ENCODE measurements around the gene CMTM6. TPM values are rescaled to one million over a fixed set of nuclear protein-coding genes. Genes with fewer than 3 reads are reported as not detected.
"Not testable (repeated sequence)": the region's sequence is repeated elsewhere in the genome, so short reads cannot be mapped to it uniquely, and the experiment has no call there.

Gene CMTM6
- total and polyA plus RNA-seq, 7 donors = 19.9 to 82.0 (median 37.7) TPM

DNA sequence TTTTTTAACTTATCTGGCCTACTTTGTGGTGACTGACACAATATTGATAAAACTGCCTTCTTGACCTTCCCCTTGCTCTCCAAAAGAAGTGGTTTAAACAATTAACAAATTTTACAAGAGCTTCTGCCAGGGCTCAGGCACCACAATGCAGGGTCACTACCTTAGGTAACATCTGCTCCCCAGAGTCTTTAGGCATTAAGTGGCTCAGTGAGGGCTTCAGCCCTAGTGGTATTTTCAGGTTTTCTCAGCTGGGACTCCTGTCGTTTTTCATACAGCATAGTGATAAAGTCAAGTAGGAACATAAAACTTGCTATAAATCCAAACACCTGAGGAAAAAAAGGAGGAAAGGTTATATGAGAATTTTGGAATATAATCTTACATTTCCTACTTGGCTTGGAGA lies 18.9 kb downstream of the CMTM6 start:
- Histone ChIP-seq H3K27ac (no peak overlapping the region), H3K4me1 (no peaks in the 10 kb centered on the region), H3K4me3 (no peak overlapping the region), H3K36me3 (peaks cover 0 to 46% (median 0%) of the 10 kb centered on the region in 4 donors), H3K27me3 (no peaks in the 10 kb centered on the region), H3K9me3 (no peaks in the 10 kb centered on the region)
- intact Hi-C loops (cut with DNase I) = no loop called here
- no peak for DNase-seq
- TF ChIP-seq CTCF (IDR thresholded peaks at IDR 0.05) (no peak), POLR2AphosphoS5 (IDR thresholded peaks at IDR 0.05) (no peak), POLR2A (IDR thresholded peaks at IDR 0.05) (no peak), EP300 (IDR thresholded peaks at IDR 0.05) (no peak)
- WGBS, 2 donors = 37 to 63% methylated on average over 1 of the region's 1 CpG

- WGBS, 2 donors = 82 to 92% methylated on average over 1 of the region's 1 CpG
- intact Hi-C loops (cut with DNase I) = no loop called here
- no peak for DNase-seq
- no peaks in the 10 kb centered on the region for H3K9me3 ChIP-seq
- H3K27ac ChIP-seq = no peak overlapping the region
- H3K36me3 ChIP-seq = peaks cover 0 to 42% (median 0%) of the 10 kb centered on the region in 4 donors
- no peak overlapping the region for H3K4me3 ChIP-seq
- no peaks in the 10 kb centered on the region for H3K27me3 ChIP-seq
- H3K4me1 ChIP-seq = no peaks in the 10 kb centered on the region
- no peak for TF ChIP-seq CTCF (IDR thresholded peaks at IDR 0.05)
Measured at GRCh38 chr3:32482693-32483092, 20.0 kb downstream of the CMTM6 start.

- intact Hi-C loops (cut with DNase I) = no loop called here
- Histone ChIP-seq H3K4me3 (no peak overlapping the region), H3K4me1 (no peaks in the 10 kb centered on the region), H3K36me3 (peaks cover 0 to 35% (median 0%) of the 10 kb centered on the region in 4 donors), H3K9me3 (no peaks in the 10 kb centered on the region), H3K27me3 (no peaks in the 10 kb centered on the region), H3K27ac (no peak overlapping the region)
- WGBS, 2 donors = 96% methylated on average over 3 of the region's 3 CpGs
- DNase-seq = no peak
- TF ChIP-seq POLR2AphosphoS5 (IDR thresholded peaks at IDR 0.05) = no peak
- no peak for TF ChIP-seq POLR2A (IDR thresholded peaks at IDR 0.05)
- no peak for TF ChIP-seq CTCF (IDR thresholded peaks at IDR 0.05)
- TF ChIP-seq EP300 (IDR thresholded peaks at IDR 0.05) = no peak
Measured at GRCh38 chr3:32481791-32482631, 20.6 kb downstream of the CMTM6 start.

DNA sequence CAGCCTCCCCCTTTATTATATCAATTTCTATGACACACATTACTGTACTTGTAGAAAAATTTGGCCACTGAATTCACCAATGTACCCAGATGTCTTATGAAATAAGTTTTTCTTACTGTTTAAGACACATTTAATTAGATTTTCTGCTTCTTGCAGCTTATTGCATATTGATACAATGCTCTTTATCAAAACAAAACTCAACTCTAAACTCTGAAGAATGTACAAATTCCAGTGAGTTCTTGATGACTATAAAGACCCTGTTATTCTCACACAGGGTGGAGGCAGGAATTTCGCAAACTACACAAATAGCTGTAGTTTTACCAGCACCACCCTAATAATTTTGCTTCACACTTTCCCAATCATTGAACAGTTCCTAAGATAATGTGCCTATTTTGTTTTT lies 22.0 kb downstream of the CMTM6 start:
- Histone ChIP-seq H3K9me3 (no peaks in the 10 kb centered on the region), H3K27ac (no peak overlapping the region), H3K36me3 (peaks cover 0 to 22% (median 0%) of the 10 kb centered on the region in 4 donors), H3K4me3 (no peak overlapping the region), H3K27me3 (no peaks in the 10 kb centered on the region), H3K4me1 (no peaks in the 10 kb centered on the region)
- WGBS, 2 donors = 92 to 97% methylated on average over 1 of the region's 1 CpG
- DNase-seq = no peak
- TF ChIP-seq EP300 (IDR thresholded peaks at IDR 0.05) (no peak), CTCF (IDR thresholded peaks at IDR 0.05) (no peak)
- intact Hi-C loops (cut with DNase I) = no loop called here

DNA sequence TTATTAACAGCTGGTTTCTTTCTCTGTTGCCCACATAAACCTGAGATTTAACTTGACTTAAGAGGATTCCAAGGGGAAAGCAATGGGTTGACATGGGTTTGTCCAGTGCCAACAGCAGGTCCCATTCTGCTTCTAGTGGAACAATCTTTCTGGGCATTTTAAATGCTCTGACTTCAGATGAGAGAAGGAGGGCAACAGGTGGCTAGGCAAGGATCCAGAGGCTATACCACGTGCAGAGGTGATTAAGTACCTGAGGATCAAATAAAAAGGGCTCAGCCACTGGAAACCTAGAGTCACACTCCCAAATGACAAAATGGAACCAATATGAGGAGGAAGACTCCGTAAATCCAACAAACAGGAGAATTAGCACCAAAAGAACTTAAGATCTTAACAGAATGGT lies 28.5 kb downstream of the CMTM6 start:
- WGBS, 2 donors = 90 to 97% methylated on average over 2 of the region's 2 CpGs
- Histone ChIP-seq H3K27ac (no peak overlapping the region), H3K27me3 (no peaks in the 10 kb centered on the region), H3K4me3 (no peak overlapping the region), H3K4me1 (peaks cover 0 to 14% (median 10%) of the 10 kb centered on the region in 4 donors), H3K9me3 (no peaks in the 10 kb centered on the region), H3K36me3 (no peaks in the 10 kb centered on the region)
- TF ChIP-seq POLR2AphosphoS5 (IDR thresholded peaks at IDR 0.05) = no peak
- no peak for TF ChIP-seq CTCF (IDR thresholded peaks at IDR 0.05)
- TF ChIP-seq EP300 (IDR thresholded peaks at IDR 0.05) = no peak
- TF ChIP-seq POLR2A (IDR thresholded peaks at IDR 0.05) = no peak
- no peak for DNase-seq
- intact Hi-C loops (cut with DNase I) = no loop called here

DNA sequence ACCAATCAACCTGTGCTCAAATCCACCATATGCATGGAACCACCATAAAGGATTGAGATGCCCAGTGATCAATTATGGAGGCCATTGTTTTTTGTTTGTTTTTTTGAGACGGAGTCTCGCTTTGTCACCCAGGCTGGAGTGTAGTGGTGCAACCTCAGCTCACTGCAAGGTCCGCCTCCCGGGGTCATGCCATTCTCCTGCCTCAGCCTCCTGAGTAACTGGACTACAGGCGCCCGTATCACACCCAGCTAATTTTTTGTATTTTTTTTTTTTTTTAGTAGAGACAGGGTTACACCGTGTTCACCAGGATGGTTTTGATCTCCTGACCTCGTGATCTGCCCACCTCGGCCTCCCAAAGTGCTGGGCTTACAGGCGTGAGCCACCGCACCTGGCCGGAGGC lies 30.5 kb downstream of the CMTM6 start:
- H3K9me3 ChIP-seq; H3K36me3 ChIP-seq; H3K27ac ChIP-seq; H3K27me3 ChIP-seq; H3K4me3 ChIP-seq; intact Hi-C loops (cut with DNase I); DNase-seq: not testable (repeated sequence)
- 93 to 94% methylated on average over 12 of the region's 12 CpGs for WGBS, 2 donors
- peaks cover 0 to 24% (median 13%) of the 10 kb centered on the region in 4 donors for H3K4me1 ChIP-seq

Data from sigmoid colon (tissue), 7 donors.